NCI-H774 (cell line): ENCODE measurements around the gene ACP1.

Experiments
- DNase-seq: peaks from one replicate; lab custom pipeline; 2025; lab: John Stamatoyannopoulos, UW

The ACP1 gene

DNA sequence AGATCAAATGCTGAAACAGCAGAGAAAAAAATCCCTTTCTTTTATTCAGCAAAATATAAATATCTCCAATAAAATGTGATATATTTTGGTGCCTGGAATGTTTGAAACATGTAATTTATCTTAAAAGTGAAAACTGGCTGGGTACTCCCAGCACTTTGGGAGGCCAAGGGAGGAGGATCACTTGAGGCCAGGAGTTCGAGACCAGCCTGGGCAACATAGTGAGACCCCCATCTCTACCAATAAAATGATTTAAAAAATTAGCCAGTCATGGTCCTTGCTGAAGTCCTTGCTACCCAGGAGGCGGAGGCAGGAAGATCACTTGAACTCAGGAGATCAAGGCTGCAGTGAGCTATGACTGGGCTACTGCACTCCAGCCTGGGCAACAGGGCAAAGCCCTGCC lies 9.6 kb upstream of the ACP1 start:
- no peak for DNase-seq

DNA sequence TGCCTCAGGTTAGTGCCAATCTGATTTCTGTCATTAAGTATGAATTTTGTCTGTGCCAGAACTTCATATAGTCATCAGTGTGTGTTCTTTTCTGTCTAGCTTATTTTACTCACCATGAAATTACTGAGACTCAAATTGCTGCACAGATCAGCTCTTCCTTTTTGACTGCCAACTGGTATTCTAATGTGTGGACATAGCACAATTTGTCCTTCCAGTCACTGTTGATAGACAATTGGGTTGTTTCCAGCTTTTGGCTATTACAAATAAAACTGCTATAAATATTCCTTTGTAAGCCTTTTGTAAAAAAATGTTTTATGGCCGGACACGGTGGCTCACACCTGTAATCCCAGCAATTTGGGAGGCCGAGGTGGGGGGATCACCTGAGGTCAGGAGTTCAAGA lies 8.7 kb upstream of the ACP1 start:
- DNase-seq: no peak

DNA sequence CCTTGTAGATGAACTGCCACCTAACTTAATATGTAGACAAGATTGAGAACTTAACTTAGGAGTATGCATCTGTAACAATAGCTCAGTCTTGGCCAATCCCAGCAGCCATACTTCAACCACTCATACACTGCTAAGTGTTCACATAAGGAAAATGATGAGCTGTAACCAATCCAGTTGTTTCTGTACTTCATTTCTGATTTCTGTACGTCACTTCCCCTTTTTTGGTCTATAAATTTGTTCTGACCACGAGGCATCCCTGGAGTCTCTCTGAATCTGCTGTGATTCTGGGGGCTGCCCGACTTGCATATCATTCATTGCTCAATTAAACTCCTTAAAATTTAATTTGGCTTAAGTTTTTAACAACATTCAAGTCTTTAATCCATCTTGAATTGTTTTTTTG lies 7.3 kb upstream of the ACP1 start:
- DNase-seq: no peak

DNA sequence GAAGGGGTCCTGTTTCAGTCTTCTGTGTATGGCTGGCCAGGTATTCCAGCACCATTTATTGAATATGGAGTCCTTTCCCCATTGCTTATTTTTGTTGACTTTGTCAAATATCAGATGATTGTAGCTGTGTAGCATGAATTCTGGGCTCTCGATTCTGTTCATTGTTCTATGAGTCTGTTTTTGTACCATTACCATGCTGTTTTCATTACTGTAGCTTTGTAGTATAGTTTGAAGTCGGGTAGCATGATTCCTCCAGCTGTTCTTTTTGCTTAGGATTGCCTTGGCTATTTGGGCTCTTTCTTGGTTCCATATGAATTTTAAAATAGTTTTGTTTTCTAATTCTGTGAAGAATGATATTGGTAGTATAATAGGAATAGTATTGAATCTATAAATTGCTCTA lies 6.9 kb upstream of the ACP1 start:
- DNase-seq: no peak

DNA sequence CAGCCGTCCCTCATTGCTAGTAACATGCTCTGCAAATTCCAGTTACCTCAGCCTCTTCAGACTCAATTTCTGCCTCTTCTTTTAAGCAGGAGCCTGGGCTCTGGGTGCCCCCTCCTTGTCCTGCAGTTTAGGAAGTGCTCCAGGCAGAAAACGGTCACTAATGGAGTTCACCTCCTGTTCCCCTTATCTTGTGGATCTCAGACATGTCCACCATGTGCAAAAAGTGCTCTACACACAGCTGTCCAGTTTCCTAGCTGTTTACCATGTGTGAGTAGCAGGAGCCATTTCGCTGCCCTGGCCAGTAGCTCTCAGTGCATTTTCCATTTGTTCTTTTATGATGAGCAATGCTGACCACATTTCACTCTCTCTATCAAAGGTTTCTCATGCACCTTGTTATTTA lies 5.8 kb upstream of the ACP1 start:
- no peak for DNase-seq

DNA sequence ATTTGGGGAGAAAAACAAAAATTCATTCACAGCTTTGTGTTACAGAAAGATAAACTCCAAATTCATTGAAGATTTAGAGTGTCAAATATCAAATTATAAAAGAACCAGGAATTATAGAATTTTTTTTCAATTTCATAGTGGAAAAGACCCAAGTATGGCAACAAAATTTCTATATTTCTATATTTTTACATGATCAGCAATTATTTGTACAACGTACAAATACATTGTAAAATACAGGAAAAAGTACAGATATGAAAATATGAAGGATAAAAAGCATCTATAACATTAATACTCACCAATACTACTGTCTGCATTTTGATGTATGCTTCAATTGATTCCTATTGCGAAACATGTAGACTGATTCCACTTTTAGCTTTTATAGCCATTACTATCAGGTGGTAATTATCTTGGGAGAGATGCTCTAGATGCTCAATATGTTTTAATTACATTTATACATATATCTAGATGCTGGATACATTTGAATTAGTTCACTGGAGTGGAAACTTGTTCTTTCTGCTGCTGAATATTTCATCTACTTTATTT lies 4.9 kb upstream of the ACP1 start:
- DNase-seq: no peak

DNA sequence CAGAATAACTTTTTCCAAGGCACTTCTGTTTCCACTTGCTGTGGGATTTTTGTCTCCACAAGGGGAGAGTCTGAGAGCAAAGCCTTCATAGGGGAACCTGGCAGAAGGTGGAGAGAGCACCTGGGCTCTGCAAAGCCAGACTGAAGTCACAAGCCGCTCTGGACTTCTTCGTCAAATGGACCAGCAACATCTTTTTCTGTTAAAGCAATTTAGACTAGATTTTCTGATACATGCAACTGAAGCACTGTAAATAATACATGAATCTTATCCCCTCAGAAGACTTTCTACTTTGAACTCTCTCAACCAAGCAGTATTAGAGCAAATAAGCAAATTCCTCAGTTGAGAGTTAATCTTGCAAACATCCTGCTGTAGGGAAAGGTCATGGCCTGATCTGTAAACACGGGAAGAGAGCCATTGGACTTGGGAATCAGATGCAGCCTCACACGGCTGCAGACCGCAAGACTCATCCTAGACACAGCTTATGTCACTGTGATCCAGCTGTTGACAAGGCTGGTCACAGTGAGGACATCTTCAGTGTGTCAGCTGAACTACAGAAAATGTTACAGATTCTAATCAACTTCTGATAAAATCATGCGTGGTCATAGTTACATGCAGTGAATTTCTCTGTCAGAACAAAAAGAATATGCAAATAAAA lies 4.1 kb upstream of the ACP1 start:
- DNase-seq: no peak

DNA sequence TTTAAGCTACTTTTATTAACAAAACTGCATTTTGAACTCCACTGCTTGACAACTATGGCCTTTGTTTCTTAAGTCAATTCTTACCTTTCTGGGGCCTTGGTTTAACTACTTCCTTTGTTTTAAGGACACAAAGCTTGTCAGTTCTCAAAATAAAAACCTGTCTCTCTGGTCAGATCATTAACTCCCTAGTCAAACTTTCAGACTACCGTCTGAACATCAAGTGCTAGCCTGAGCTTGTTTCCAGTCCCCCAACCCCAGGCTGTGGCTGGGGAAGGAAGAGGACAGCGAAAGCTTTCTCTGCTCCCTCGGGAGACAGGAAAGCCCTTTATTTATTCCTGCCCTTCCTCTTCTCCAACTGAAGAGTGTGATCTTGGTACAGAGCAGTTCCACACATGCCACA lies 2.6 kb upstream of the ACP1 start:
- DNase-seq: no peak

DNA sequence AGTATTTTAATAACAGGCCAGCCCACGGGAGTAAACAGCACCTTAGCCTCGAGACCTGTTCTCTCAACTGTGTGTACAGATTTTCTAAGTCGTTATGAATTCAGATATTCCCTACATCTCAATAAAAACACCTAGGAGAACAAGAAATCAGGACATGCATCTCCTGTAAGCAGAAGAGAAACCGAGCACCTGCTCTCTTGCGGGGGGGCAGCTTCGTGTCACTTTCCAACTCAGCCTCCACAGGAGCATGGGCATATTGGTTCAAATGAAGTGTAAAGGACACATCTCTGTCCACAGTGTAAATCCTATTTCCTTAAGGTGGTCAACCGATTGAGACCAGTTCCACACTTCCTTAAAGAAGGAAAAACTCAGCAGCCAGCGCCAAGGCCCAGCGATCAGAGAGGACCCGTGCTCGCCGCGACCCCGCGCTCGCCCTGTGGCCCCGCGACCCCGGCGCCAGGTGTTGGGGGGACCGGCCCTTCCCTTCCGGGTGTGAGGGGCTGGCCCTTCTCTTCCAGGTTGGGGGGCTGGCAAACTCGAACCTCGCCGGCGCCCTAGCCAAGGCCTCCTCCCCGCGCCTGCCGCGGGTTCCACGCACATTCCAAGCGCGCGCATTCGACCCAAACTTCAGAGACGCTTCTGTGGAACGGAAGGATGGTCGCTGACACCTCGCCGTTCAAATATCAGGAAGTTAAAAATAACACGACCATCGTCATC lies 1.6 kb upstream of the ACP1 start:
- DNase-seq: no peak

DNA sequence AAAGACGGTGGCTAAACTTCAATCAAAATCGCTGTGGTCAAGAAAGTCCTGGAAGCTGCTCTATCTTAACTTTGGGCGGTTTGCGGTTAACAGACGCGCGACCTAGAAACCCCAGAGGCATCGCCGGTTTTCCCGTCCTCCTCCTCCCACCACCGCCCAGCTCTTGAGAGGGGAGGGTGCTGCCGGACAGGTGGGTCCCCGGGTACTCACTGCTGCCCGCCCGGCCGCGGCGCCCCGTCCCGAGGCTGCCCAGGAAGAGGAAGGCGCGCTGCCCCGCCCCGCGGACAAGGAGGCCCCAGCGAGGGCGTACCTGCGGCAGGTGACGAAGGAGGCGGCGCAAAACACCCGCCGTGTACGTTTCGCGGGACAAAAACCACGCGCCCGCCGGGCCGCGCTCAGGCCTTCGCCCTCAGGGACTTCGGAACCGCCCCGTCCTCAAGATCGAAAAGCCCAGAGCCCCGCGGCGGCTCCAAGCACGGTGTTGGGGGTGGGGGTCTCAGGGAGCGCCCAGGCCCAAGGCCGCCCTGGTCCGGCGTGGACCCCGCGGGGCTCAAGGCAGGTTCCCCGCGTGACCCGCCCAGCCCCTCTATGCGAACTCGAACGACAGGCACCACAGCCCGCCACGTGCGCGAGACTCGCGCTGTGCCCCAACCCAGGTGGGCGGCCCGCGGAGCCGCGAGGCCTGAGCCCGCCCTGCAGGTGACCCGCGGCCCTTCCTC lies 814 bp upstream of the ACP1 start, which contains the start of gene SH3YL1:
SH3YL1 (minus strand) TSS at position 259 of the 719 bp plus-strand sequence; CDS start at position 211, 48 bp downstream.
- DNase-seq: peak; percentile 57

DNA sequence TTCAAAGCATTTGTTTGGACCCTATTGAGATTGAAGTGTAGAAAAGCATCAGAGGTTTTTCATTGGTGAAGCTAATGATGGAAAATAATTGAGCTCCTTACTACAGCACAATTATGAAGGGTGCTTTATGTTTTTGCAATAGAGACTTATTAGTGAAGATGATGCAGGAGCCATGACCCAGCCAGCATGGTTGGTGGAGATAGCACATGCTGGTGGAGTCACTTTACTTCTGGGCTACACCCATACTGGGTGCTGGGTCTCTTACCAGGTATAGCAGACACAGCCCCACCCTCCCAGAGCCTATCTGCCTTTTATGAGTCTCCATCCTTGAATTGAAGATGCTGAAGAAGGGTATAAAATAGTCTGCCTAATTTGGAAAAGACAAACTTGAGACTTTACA lies 3.6 kb downstream of the ACP1 start:
- no peak for DNase-seq

DNA sequence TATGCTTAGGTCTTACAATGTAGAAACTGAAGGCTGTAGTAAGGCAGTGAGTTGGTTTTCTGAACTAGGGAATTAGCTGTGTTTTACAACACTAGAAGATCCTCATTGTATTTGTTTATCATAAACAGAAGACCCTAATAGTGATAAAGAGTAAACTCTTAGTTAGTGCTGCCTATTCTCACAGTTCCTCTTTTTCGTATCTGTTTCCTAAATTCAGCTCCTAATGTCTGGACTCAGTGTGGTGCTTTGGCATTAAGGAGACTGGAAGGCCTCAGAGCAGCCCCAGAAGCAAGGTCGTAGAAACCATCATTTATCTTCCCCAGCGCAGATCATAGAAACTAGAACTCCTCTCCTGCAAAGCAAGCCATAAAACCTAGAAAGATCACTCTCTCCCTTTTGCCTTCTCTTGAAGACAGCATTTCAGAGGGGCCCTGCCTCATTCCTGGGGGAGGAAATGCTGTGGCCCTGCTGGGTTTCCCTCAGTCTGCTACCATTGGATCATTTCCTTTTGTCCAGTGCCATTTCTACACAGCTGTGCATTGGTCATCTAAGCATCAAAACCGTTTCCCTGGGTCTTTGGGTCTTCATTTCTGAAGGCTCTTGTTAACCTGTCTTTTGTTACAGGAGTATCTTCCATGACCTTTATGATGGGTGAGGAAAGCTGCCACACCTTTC lies 4.7 kb downstream of the ACP1 start:
- no peak for DNase-seq

DNA sequence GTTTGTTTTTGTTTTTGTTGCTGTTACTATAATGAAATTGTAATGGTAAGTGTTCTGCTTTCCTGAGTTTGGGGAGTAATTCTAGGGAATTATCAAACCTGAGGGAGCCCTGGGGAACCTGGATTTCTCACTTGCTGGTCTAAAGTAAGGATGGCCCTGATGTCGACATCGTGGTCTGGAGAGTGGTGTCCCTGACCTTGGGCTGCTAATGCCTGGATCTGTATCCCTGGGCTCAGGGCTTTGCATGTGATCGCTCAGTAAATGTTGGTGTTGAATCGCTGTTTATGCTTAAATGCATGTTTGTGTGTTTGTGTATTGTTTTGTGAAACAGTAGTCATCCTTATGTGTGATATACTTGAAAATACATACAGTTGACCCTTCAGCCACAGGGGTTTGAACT lies 6.1 kb downstream of the ACP1 start:
- DNase-seq: no peak

DNA sequence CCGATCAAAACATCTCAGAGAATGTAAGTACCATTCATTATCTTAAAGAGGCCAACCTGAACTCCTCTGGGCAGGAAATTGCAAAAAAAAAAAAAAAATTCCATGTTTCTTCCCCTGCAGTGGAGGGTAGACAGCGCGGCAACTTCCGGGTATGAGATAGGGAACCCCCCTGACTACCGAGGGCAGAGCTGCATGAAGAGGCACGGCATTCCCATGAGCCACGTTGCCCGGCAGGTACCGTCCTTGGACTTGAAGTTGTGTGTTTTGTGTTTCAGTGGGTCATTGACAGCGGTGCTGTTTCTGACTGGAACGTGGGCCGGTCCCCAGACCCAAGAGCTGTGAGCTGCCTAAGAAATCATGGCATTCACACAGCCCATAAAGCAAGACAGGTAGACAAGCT lies 7.2 kb downstream of the ACP1 start:
- no peak for DNase-seq

DNA sequence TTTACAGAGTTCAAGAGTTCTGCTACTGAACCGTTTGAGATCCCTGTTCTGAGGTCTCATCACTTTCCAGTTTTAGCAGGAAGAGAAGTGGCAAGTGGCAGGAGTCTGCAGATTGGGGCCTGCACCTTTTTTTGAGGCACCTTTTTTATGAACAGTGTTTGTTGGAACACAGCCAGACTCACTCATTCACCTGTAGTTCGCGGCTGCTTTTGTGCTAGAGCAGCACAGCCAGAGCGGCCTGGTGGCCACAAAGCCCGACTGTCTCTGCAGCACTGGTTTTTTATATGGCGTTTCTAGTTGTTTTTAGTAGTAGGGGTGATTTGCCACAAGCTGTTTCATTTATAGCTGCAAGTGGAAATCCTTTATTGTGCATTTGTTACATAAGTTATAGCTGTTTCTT lies 8.6 kb downstream of the ACP1 start:
- DNase-seq: peak; percentile 43

DNA sequence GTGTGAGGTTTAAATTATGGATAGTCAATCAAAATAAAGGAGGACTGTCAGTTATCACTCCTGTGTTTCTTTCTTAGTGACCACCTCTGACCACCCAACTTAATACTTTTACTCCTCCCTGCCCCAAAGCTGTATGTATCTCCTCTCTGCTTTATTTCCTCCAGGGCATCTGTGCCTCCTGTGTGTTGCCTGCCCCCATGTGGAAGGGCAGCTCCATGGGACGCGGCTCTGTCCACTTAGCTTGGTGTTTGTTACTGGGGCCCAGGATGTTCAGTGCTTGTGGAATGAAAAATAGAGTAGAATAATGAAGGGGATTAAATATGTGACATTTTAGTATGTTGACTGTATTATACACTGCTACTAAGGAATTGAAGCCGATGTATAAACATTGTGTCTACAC lies 9.8 kb downstream of the ACP1 start:
- DNase-seq: no peak

DNA sequence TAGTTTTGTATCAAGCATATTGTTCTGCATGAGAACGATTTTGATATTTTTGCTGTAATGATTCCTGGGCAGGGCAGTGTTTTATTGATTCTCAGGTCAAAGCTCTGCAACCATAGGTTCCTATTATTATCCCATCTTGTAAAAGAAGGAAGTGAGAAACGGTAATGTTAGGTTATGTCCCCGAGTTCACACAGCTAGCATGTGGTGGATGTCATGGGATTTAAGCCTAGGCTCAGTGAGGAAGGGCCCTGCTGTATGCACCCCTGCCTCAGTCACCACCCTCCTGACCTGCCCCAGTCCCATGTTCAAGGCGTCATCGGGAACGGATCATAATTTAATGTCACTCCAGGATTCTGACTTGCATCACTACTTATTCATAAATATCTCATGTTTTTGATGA lies 10.7 kb downstream of the ACP1 start:
- no peak for DNase-seq

DNA sequence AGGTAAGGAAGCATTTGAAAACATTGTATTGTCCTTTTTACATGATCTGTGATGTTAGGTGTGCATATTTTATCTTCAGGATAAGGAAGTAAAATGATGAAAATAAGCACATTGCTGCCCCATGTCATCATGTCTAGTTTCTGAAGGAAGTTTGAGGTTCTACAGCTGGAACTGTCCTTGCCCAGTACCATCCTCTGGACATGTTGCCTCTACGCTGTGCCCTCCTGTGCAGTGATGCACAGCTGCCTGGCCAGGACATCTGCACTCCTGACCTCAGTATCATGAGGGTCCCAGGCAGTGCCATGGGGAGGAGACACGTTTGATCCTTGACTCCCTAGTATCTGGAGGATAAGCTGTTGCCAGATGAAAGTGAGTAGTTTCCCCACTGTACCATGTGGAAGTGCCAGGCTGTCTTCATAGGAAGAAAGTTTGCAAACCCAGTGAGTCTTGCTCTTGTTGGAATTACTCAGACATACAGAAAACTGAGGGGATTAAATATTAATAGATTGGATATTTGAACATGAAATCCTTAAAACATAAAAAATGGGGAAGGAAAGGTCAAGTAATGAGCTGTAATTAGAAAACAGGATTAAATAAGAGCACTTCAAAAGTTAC lies 13.7 kb downstream of the ACP1 start:
- DNase-seq: no peak

DNA sequence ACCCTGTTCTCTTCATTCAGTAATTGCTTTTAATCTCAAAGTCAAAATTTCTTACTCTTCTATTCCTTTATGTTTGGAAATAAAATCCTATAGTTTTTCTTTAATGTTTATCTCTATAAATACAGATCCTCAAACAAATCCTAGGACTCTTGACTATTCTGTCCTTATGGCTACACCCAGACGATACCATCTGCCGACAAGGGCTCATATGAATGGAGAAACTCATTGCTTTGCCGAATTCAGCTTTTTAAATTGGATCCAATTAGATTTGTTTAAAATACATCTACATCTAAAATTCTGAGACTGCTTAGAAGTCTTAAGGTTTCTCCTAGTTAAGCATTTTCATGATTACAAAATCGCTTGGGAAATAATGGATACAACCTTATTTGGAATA lies 14.2 kb downstream of the ACP1 start:
- DNase-seq: no peak

DNA sequence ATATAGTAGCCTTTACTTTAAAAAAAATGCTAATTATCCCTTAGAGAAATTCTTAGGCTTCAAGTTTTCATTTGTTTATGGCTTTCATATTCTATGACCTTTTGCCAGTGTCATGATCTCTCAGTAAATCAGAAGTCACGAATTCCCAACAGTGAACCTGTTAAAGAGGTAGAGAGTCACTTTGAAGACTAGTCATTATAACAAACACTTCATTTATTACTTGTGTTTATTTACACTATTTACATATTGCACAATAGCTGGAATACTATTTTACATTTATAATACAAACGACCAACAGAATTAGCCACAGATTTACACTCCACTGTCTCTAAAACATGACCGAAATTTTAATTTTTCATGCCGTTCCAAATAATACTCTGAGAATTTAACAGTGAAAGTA lies 14.6 kb downstream of the ACP1 start:
- no peak for DNase-seq

DNA sequence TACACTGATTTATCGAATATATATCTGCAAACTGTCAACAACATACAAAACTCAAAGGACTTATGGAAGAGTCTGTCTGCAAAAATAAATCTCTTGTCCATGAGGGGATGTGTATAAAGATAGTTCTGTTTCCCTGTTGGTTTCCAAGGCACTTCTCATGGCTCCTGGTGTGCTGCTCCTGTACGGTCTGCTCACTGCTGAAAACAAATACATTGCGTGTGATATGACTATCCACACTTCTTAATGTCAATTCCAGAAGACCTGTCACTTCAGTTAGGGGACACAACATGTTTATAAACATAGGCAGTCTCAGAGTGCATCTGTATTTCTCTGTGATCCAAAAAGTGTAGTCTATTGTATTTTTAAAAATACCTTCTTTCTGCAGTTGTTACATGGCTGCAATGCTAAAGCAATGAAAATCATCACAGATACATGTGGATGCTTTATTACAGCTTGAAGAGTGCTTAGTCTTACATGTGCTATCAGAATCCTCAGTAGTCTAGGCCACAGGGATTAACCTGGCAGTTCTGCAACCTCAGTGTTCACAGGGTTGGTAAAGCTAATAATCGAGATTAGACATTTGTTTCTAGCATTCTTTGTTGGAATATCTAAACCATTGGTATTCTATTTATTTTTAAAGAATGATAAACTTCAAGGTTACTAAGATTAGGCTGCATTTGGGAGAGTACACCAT lies 15.4 kb downstream of the ACP1 start:
- DNase-seq: no peak
